H1 (cell line): ENCODE measurements around the gene BPIFB6. TPM values are rescaled to one million over a fixed set of nuclear protein-coding genes. Genes with fewer than 3 reads are reported as not detected.

ENCODE experiments used
- CTCF ChIA-PET: fragments of 300-600 bp; sonication (Branson Sonifier 250); formaldehyde crosslinking; loops from one replicate; lab custom pipeline; 2021; ENCODE audit not compliant: partially characterized antibody; lab: Charles Lee
- POLR2A ChIA-PET: fragments of 300-600 bp; sonication (Branson Sonifier 250); formaldehyde crosslinking; loops from one replicate; lab custom pipeline; 2021; ENCODE audit warnings: inconsistent platforms; ENCODE audit not compliant: partially characterized antibody; lab: Charles Lee
- DNase-seq, 2 experiments: peaks; one replicate each; pipeline versions ENCODE4 v3.0.0 to v3.0.0-alpha.2; 2010 to 2022; ENCODE audit warnings: low spot score in 2 of 2, low read depth in 1 of 2, mixed read lengths in 1 of 2
- FAIRE-seq: peaks from 2 replicates; lab custom pipeline; 2011; peaks lifted over from hg19 to GRCh38; lab: Jason Lieb, UNC
- H2AFZ ChIP-seq: 2 replicates; pipeline ENCODE4 v1.8.1; 2012; ENCODE audit warnings: low read length, inconsistent platforms
- H2AK5ac ChIP-seq: 2 replicates; pipeline ENCODE4 v1.6.1; 2013; ENCODE audit warnings: low read depth, low read length
- H2BK120ac ChIP-seq: replicated peaks from 2 replicates; pipeline ENCODE3; 2013; ENCODE audit warnings: low read depth, low read length, inconsistent platforms
- H2BK12ac ChIP-seq: 2 replicates; pipeline ENCODE4 v1.6.1; 2013; ENCODE audit warnings: low read depth, low read length
- H2BK15ac ChIP-seq: 2 replicates; pipeline ENCODE4 v1.6.1; 2013; ENCODE audit warnings: low read length
- H2BK20ac ChIP-seq: 2 replicates; pipeline ENCODE4 v1.6.1; 2013; ENCODE audit warnings: low read length
- H2BK5ac ChIP-seq: 2 replicates; pipeline ENCODE4 v1.6.1; 2013; ENCODE audit warnings: low read depth, low read length
- H3K14ac ChIP-seq: 2 replicates; pipeline ENCODE4 v1.6.1; 2013; ENCODE audit warnings: inconsistent platforms; ENCODE audit not compliant: insufficient read length
- H3K18ac ChIP-seq: 2 replicates; pipeline ENCODE4 v1.6.1; 2013; ENCODE audit warnings: low read length; ENCODE audit errors: extremely low read depth
- H3K23ac ChIP-seq: 2 replicates; pipeline ENCODE4 v1.6.1; 2013; ENCODE audit warnings: inconsistent platforms; ENCODE audit not compliant: insufficient read length
- H3K23me2 ChIP-seq: 2 replicates; pipeline ENCODE4 v1.6.1; 2013; ENCODE audit warnings: low read depth, low read length
- H3K27ac ChIP-seq: 2 replicates; pipeline ENCODE4 v1.6.1; 2011; ENCODE audit warnings: low read depth, low read length, inconsistent platforms
- H3K27me3 ChIP-seq, 4 experiments: replicated peaks in 1 of 4; 1 replicate in 1 of 4; 2 replicates in 3 of 4; pipeline versions ENCODE4 v1.6.1 to v1.8.1; 2011 to 2013; ENCODE audit warnings: low read length in 3 of 4, mild to moderate bottlenecking in 3 of 4, inconsistent platforms in 2 of 4, mixed read lengths in 2 of 4, moderate library complexity in 1 of 4; ENCODE audit not compliant: control insufficient read depth in 3 of 4, insufficient read depth in 3 of 4; ENCODE audit errors: extremely low read depth in 1 of 4
- H3K36me3 ChIP-seq, 4 experiments: 2 replicates each; pipeline versions ENCODE4 v1.6.1 to v1.8.1; 2011 to 2013; ENCODE audit warnings: mild to moderate bottlenecking in 4 of 4, low read length in 3 of 4, moderate library complexity in 2 of 4, control low read depth in 1 of 4, inconsistent platforms in 1 of 4; ENCODE audit not compliant: insufficient read depth in 4 of 4, control insufficient read depth in 2 of 4
- H3K4ac ChIP-seq: replicated peaks from 2 replicates; pipeline ENCODE3; 2013; ENCODE audit warnings: low read length, low read depth, mixed read lengths, inconsistent platforms; ENCODE audit not compliant: insufficient read length
- H3K4me1 ChIP-seq, 4 experiments: replicated peaks in 1 of 4; 1 replicate in 1 of 4; 2 replicates in 3 of 4; pipeline versions ENCODE4 v1.6.1 to v1.8.1; 2011 to 2013; ENCODE audit warnings: low read length in 3 of 4, inconsistent platforms in 2 of 4, mixed read lengths in 1 of 4; ENCODE audit not compliant: insufficient read depth in 4 of 4, control insufficient read depth in 3 of 4
- H3K4me2 ChIP-seq, 2 experiments: 2 replicates each; pipeline versions ENCODE4 v1.6.1 to v1.8.1; 2011 to 2013; ENCODE audit warnings: low read depth in 2 of 2, low read length in 2 of 2, control low read depth in 1 of 2, inconsistent platforms in 1 of 2, mild to moderate bottlenecking in 1 of 2; ENCODE audit not compliant: insufficient read depth in 1 of 2
- H3K4me3 ChIP-seq, 4 experiments: fragments of 200-600, 300-600 bp in 1 of 4; sonication (generic), shearing (Covaris generic), sonication (Bioruptor Twin) in 1 of 4; 2 replicates each; pipeline versions ENCODE4 v1.5.1 to v1.8.1; 2011 to 2016; ENCODE audit warnings: low read length in 4 of 4, low read depth in 3 of 4, control low read depth in 2 of 4, inconsistent platforms in 2 of 4, mild to moderate bottlenecking in 2 of 4, mixed read lengths in 1 of 4, moderate library complexity in 1 of 4; ENCODE audit not compliant: insufficient read depth in 2 of 4; ENCODE audit errors: extremely low read depth in 1 of 4
- H3K56ac ChIP-seq: replicated peaks from 2 replicates; pipeline ENCODE3; 2013; ENCODE audit warnings: low read depth, mild to moderate bottlenecking, mixed read lengths, low read length, inconsistent platforms; ENCODE audit not compliant: insufficient read length
- H3K79me1 ChIP-seq: 2 replicates; pipeline ENCODE4 v1.6.1; 2013; ENCODE audit warnings: low read depth, low read length, control low read depth
- H3K79me2 ChIP-seq, 2 experiments: 2 replicates each; pipeline versions ENCODE4 v1.6.1 to v1.8.1; 2012 to 2013; ENCODE audit warnings: low read length in 2 of 2, mild to moderate bottlenecking in 2 of 2, inconsistent platforms in 1 of 2; ENCODE audit not compliant: insufficient read depth in 2 of 2, control insufficient read depth in 1 of 2
- H3K9ac ChIP-seq, 4 experiments: replicated peaks in 1 of 4; 1 replicate in 1 of 4; 2 replicates in 3 of 4; pipeline versions ENCODE4 v1.6.1 to v1.8.1; 2011 to 2013; ENCODE audit warnings: low read depth in 3 of 4, low read length in 3 of 4, control low read depth in 2 of 4, mild to moderate bottlenecking in 2 of 4, moderate library complexity in 2 of 4, inconsistent platforms in 1 of 4; ENCODE audit errors: extremely low read depth in 1 of 4
- H3K9me3 ChIP-seq, 2 experiments: 2 replicates each; pipeline versions ENCODE4 v1.6.1 to v1.8.1; 2012 to 2013; ENCODE audit warnings: mild to moderate bottlenecking in 2 of 2, moderate library complexity in 2 of 2, control low read depth in 1 of 2, inconsistent platforms in 1 of 2, low read depth in 1 of 2, low read length in 1 of 2, mixed read lengths in 1 of 2; ENCODE audit not compliant: insufficient read depth in 2 of 2
- H4K20me1 ChIP-seq, 2 experiments: replicated peaks in 1 of 2; 2 replicates each; pipeline versions ENCODE3 to v1.8.1; 2011 to 2013; ENCODE audit warnings: inconsistent platforms in 2 of 2, low read length in 2 of 2, mild to moderate bottlenecking in 1 of 2; ENCODE audit not compliant: insufficient read depth in 2 of 2, control insufficient read depth in 1 of 2
- H4K5ac ChIP-seq: 2 replicates; pipeline ENCODE4 v1.6.1; 2013; ENCODE audit warnings: low read length, low read depth, mixed read lengths, inconsistent platforms; ENCODE audit not compliant: insufficient read length
- H4K8ac ChIP-seq: 2 replicates; pipeline ENCODE4 v1.8.0; 2013; ENCODE audit warnings: mild to moderate bottlenecking, moderate library complexity, low read length, inconsistent platforms; ENCODE audit not compliant: insufficient read depth; ENCODE audit errors: extremely low read depth
- H4K91ac ChIP-seq: replicated peaks from 2 replicates; pipeline ENCODE3; 2013; ENCODE audit warnings: low read length, mixed read lengths, inconsistent platforms; ENCODE audit not compliant: insufficient read length
- BACH1 ChIP-seq: IDR thresholded peaks from 2 replicates; pipeline ENCODE4 v1.6.1; 2012; ENCODE audit warnings: low read length, improper control_type of control experiment
- HDAC2 ChIP-seq, 2 experiments: fragments of 300-600 bp in 1 of 2; sonication (generic) in 1 of 2; IDR thresholded peaks; 2 replicates each; pipeline ENCODE4 v1.6.1; 2011 to 2012; ENCODE audit warnings: low read depth in 2 of 2, low read length in 2 of 2, mild to moderate bottlenecking in 2 of 2, moderate library complexity in 2 of 2, borderline replicate concordance in 1 of 2, inconsistent platforms in 1 of 2
- KDM1A ChIP-seq: fragments of 200-600, 300-600 bp; sonication (generic); IDR thresholded peaks from 2 replicates; pipeline ENCODE4 v1.7.1; 2016; ENCODE audit warnings: mild to moderate bottlenecking, low read length, borderline replicate concordance
- KDM4A ChIP-seq: IDR thresholded peaks from one replicate; pipeline ENCODE4 v1.7.1; 2012; ENCODE audit warnings: low read depth, mild to moderate bottlenecking, moderate library complexity, low read length, inconsistent platforms; ENCODE audit not compliant: severe bottlenecking
- KDM5A ChIP-seq: fragments of 200-600 bp; IDR thresholded peaks from 2 replicates; pipeline ENCODE4 v1.7.1; 2012; ENCODE audit warnings: mild to moderate bottlenecking, low read length, inconsistent platforms, mixed read lengths
- MAX ChIP-seq: IDR thresholded peaks from 2 replicates; pipeline ENCODE4 v1.6.1; 2012; ENCODE audit warnings: inconsistent platforms
- PHF8 ChIP-seq: fragments of 200-600 bp; sonication (generic); conservative IDR thresholded peaks from 2 replicates; pipeline ENCODE4 v1.7.1; 2012; ENCODE audit warnings: low read depth, mild to moderate bottlenecking, inconsistent platforms, low read length, moderate library complexity
- RAD21 ChIP-seq, 2 experiments: IDR thresholded peaks in 1 of 2; conservative IDR thresholded peaks in 1 of 2; 2 replicates each; pipeline ENCODE4 v1.6.1; 2011; ENCODE audit warnings: low read depth in 2 of 2, low read length in 2 of 2, improper control_type of control experiment in 1 of 2, inconsistent platforms in 1 of 2, mild to moderate bottlenecking in 1 of 2, moderate library complexity in 1 of 2
- RXRA ChIP-seq: IDR thresholded peaks from 2 replicates; pipeline ENCODE4 v1.6.1; 2011; ENCODE audit warnings: low read depth, mild to moderate bottlenecking, low read length, moderate library complexity; ENCODE audit not compliant: insufficient read depth
- SAP30 ChIP-seq: fragments of 300-600 bp; sonication (generic); IDR thresholded peaks from 2 replicates; pipeline ENCODE4 v1.7.1; 2012; ENCODE audit warnings: low read length, moderate library complexity, mild to moderate bottlenecking, inconsistent platforms; ENCODE audit not compliant: insufficient read depth, insufficient replicate concordance
- SIN3A ChIP-seq, 2 experiments: IDR thresholded peaks in 1 of 2; conservative IDR thresholded peaks in 1 of 2; 2 replicates each; pipeline ENCODE4 v1.6.1; 2011 to 2012; ENCODE audit warnings: low read length in 2 of 2, improper control_type of control experiment in 1 of 2, low read depth in 1 of 2, mild to moderate bottlenecking in 1 of 2
- WGBS, 2 experiments: shearing (Covaris generic) in 1 of 2; methylation state at CpG; one replicate each; pipeline versions ENCODE4 v1.1.6 to v1.1.7; 2013 to 2015; ENCODE audit warnings: low lambda C conversion rate in 2 of 2, mixed read lengths in 2 of 2, inconsistent platforms in 1 of 2, low coverage in 1 of 2, missing lambda C conversion rate in 1 of 2; ENCODE audit not compliant: insufficient replicate concordance in 2 of 2, insufficient coverage in 1 of 2, insufficient read length in 1 of 2; ENCODE audit errors: extremely low coverage in 1 of 2, missing lambda C conversion rate in 1 of 2; 5-methylcytosine and 5-hydroxymethylcytosine counted together
- polyA plus RNA-seq, 7 experiments: library from polyadenylated mRNA; depleted of rRNA in 3 of 7; stranded (reverse) in 5 of 7; unstranded in 2 of 7; fragments of >200 nt in 5 of 7; fragments of 200-250 nt in 2 of 7; gene quantifications; 1 replicate in 5 of 7; 2 replicates in 1 of 7; 4 replicates in 1 of 7; pipeline versions ENCODE4 v1.2.1 to v1.2.3, GENCODE V29; 2011 to 2013; ENCODE audit warnings: missing spikeins in 2 of 7, mixed read lengths in 2 of 7
- total RNA-seq: library from RNA; stranded (reverse); fragmentation: NEBNext Ultra II Directional; extraction: Animal tissue kit (Norgen Biotek cat#: 25700); gene quantifications from 2 replicates; pipeline ENCODE4 v1.2.1, GENCODE V29; 2021
- TF ChIP-seq, protein P1 (sequence below): IDR thresholded peaks from 2 replicates; pipeline ENCODE4 v1.6.1; 2011; ENCODE audit warnings: low read depth, mild to moderate bottlenecking, low read length; ENCODE audit not compliant: insufficient read depth

BPIFB6 gene
- total and polyA plus RNA-seq, 2 of the 8 experiments (the other 6 are each of a cell fraction or from before 2014, with no cell fraction given) = not detected

DNA sequence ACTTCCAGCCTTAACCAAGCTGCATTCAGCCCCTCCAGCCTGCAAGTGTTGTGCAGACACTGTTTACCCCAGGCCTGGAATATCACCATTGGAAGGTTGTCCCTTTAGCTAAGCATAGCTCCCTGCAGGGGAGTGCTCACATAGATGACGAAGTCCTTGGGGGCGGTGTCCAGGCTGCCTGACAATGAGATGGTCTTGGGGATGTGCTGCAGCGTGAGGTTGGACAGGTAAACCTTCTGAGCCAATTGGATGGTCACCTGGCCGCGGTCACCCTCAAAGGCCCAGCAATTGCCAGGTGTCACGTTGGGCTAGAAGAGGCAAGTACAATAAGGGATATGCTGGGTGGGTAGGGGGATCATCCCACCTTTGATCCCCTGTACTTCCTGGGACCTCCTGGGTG lies 45.9 kb upstream of the BPIFB6 start:
- FAIRE-seq = no peak
- 92% methylated on average over 6 of the region's 6 CpGs; no CpG with 5 or more reads in 1 of the 2 experiments for whole genome bisulfite sequencing, 2 experiments
- CTCF ChIA-PET = interaction anchor here (0.7 to 5.4 kb wide), 11 partner anchors 9 to 311 kb away, joined by 3 to 53 read pairs (median 8); partner anchors contain the start of gene SUN5
- TF ChIP-seq KDM4A = no peak
- no peak for TF ChIP-seq PHF8
- TF ChIP-seq SAP30 = no peak
- no peak for TF ChIP-seq MAX
- TF ChIP-seq, protein P1, sequence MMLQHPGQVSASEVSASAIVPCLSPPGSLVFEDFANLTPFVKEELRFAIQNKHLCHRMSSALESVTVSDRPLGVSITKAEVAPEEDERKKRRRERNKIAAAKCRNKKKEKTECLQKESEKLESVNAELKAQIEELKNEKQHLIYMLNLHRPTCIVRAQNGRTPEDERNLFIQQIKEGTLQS = no peak
- TF ChIP-seq KDM1A = no peak
- TF ChIP-seq SIN3A (conservative IDR thresholded peaks at IDR 0.05 in 1 of 2, IDR thresholded peaks at IDR 0.05 in 1 of 2; ENCODE audit: low read depth in 1 of 2, low read length in 2 of 2) = no peak
- no peak for TF ChIP-seq HDAC2 (IDR thresholded peaks at IDR 0.05; ENCODE audit: borderline replicate concordance in 1 of 2, low read depth in 2 of 2, low read length in 2 of 2)
- no peak for TF ChIP-seq BACH1
- TF ChIP-seq RAD21 (IDR thresholded peaks at IDR 0.05 in 1 of 2, conservative IDR thresholded peaks at IDR 0.05 in 1 of 2; ENCODE audit: low read depth in 2 of 2, low read length in 2 of 2) = no peak
- no peak for TF ChIP-seq KDM5A
- no peak for TF ChIP-seq RXRA

More for the DNA sequence above, 45.9 kb upstream of the BPIFB6 start:
- Histone ChIP-seq H2BK5ac (no peak overlapping the region), H3K27ac (no peak overlapping the region), H3K14ac (no peak overlapping the region), H4K5ac (no peak overlapping the region), H2BK120ac (no peak overlapping the region), H2AFZ (no peak overlapping the region), H4K20me1 (no peaks in the 10 kb centered on the region), H3K23me2 (no peaks in the 10 kb centered on the region), H3K4ac (no peak overlapping the region), H3K4me2 (no peak overlapping the region), H4K8ac (no peak overlapping the region), H3K79me2 (no peaks in the 10 kb centered on the region), H2BK15ac (no peak overlapping the region), H3K36me3 (no peaks in the 10 kb centered on the region), H3K9ac (no peak overlapping the region), H3K9me3 (no peaks in the 10 kb centered on the region), H4K91ac (no peak overlapping the region), H2BK12ac (no peak overlapping the region), H3K23ac (no peak overlapping the region), H3K18ac (no peak overlapping the region), H3K56ac (no peak overlapping the region), H3K79me1 (no peaks in the 10 kb centered on the region), H3K4me3 (no peak overlapping the region), H3K4me1 (no peaks in the 10 kb centered on the region; a peak in 1 of 7 replicates), H2BK20ac (no peak overlapping the region), H3K27me3 (no peaks in the 10 kb centered on the region), H2AK5ac (no peak overlapping the region)
- POLR2A ChIA-PET = interaction anchor here (0.8 kb wide), 1 partner anchor 9 kb away, joined by 3 read pairs; no protein-coding TSS in a partner anchor
- DNase-seq = no peak
